ENCODE results near the gene SUSD1.

- TF ChIP-seq CTCF (IDR thresholded peaks at IDR 0.05; ENCODE audit: insufficient read depth, low read length, poor library complexity, severe bottlenecking): no peak
- no peak for TF ChIP-seq EZH2phosphoT487 (conservative IDR thresholded peaks at IDR 0.05; ENCODE audit: low read length)
These were observed 164.6 kb downstream of the SUSD1 start for GRCh38 chr9:112010537-112010936.

Data from SU-DHL-6 (cell line).